NCI-H748 treated with DMSO at 0.1 percent for 48 hours (cell line): Measurements from ENCODE around the gene ZBTB16.
A peak's percentile ranks its signal among the peaks of the same experiment; 100 is the strongest.

ENCODE experiments used
- DNase-seq: peaks from one replicate; lab custom pipeline; 2025; lab: John Stamatoyannopoulos, UW

The ZBTB16 gene

GRCh38 chr11:114260483-114260882 is 201.0 kb downstream of the ZBTB16 start:
- DNase-seq, result no peak

DNA sequence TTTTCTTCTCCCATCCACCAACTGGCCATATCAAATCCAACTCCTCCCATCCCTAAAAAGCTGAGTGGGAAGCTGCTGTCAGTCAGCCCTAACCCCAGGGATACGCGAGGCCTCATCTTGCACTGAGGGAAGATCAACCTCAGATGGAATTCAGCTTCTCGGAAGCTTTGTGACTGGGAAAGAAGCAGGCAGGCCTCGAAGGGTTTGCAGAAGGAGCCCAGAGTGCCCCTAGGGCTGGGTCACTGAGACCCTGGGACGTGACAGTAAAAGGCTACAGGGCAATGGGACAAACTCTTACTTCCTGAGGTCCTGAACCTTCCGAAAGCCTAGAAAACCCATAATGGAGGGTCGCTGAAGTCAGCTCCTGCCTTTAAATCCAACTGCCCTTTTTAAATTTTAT is 202.3 kb downstream of the ZBTB16 start:
- no peak for DNase-seq

- peak; percentile 54 for DNase-seq
Measured at GRCh38 chr11:114262681-114263512, 203.4 kb downstream of the ZBTB16 start.

DNA sequence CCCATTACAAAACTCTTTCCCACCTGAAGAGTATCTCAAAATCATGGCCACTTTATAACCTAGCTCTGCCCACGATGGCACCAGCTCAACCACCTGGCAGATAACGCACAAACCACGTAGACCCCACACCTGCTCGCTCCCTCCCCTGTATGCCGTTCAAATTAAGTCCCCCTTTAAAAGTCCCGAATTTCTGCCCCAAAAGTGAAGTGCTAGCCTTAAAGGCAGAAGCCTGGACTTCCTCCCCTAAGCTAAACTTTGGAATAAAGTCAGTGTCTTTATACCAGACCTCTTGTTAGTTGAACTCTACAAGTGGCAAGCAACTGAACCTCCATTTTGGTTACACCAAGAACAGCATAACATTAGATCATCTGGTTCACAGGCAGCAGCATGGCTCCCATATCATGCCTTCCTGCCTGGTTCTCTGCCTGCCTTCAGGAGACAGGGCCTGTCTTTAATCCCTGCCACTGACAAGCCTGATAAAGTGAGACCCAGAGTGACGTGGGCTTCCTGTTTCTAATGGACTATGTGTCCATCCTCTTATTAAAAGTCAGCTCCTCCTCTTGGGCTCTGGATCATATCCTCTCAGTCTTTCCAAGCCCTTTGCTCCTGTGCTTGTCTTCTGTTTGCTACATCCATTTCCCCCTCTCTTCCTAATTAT is 204.1 kb downstream of the ZBTB16 start:
- DNase-seq, result no peak

DNA sequence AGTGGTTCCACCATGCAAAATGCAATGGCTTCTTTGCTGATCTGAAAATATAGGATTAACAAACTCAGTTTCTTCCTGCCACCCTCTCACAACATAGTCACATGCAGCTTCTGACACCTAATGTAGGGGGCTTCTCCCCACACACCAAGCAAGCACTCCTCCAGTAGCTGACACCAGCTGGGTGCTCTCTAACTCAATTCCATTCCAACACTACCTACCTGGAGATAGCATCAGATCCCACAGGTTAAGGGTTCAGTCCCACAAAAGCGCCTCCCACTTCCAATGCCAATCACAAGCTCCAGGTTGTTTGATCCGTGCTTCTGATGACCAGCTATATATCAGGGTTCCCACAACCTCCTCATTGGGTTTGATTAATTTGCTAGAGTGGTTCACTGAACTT is 204.9 kb downstream of the ZBTB16 start:
- no peak for DNase-seq

DNA sequence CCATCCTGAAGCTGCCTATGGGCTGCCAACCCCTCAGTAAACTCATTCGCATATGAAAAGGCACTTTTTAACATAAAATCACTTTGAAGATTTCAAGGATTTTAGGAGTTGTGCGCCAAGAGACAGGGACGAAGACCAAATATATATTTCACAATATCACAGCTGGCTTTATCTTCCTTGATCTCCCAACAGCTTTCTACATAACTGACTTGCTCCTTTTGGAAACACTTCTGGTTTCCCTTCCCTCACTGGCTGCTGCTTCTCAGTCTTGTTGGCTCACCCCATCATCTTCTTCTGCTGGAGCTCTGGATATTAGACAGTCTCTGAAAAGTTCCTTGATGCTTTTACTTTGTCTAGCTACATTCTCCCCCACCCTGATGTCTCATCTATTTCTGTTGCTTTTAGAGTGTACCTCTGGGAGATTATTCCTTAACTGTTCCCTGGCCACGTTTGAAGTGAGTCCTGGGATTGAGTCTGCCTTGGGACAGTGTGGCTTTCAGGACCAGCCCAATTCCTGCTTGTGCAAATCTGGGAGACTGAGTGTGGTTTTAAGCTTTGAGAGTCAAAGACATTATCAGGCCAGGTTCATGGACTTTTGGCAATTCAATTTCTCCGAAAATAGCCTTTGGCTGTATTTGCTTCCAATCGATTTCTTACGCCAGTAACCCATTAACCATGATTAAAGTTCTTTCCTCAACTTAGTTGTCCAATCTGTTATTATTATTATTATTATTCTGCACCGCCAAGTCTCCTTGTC is 205.8 kb downstream of the ZBTB16 start:
- no peak for DNase-seq

DNA sequence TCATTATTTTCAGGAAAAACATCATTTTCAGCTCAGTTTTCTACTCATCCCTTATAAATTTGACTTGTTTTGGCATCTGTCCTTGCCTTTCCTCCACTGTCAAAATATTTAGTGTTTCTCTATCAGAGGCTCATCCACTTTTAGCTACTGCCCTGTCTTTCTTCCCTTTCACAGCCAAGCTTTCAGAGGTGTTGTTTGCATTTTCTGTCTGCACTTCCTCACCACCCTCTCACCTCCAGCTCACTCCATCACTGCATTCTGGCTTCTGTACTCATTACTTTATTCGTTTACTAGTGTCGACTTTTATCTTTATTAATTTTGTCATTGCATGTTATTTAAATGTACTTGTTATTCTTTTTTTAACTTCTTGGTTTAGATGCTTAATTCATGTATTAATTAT is 210.0 kb downstream of the ZBTB16 start:
- no peak for DNase-seq

GRCh38 chr11:114270531-114271270 is 211.2 kb downstream of the ZBTB16 start:
- DNase-seq, result no peak

DNA sequence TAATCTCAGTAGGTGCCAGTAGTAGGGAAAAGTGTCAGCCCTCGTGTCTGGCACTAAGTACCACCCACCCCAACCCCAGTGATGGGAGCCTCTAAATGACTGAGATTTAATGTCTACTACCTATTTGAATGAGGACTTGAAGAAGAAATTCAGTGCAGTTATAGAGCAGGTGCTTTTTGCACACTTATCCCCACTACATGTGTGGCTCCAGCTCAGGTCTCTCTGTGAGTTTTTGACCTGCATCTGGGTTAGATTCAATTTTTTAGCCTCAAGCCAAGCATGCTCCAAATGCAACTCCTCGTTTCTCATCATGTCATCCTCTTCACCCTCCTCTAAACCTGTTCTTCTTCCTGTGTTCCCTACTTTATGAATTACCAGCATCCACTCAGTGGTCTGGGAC is 211.8 kb downstream of the ZBTB16 start:
- DNase-seq, result no peak

DNA sequence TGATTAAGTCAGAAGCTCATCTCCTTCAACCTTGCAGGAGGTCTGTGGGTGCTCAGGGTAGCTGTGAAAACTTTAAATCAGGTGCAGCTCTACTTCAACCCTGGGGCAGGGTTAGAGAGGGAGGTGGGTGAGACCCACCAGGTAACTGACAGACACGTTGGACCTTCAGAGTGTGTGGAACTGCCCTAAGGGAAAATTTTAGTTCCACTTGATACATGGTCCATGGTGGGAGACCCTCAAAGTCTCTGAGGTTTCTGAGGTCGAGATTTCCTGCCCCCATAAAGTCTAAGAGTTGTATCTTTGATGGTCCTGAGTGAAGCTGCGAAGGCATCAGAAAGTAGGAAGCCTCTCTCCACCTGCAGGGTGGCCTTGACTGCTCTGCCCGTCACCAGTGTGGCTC is 212.8 kb downstream of the ZBTB16 start:
- DNase-seq, result no peak

- DNase-seq, result no peak
Measured at GRCh38 chr11:114273071-114273470, 213.6 kb downstream of the ZBTB16 start.

- no peak for DNase-seq
Measured at GRCh38 chr11:114273890-114274635, 214.6 kb downstream of the ZBTB16 start.

- no peak for DNase-seq
Measured at GRCh38 chr11:114274637-114275036, 215.1 kb downstream of the ZBTB16 start.

DNA sequence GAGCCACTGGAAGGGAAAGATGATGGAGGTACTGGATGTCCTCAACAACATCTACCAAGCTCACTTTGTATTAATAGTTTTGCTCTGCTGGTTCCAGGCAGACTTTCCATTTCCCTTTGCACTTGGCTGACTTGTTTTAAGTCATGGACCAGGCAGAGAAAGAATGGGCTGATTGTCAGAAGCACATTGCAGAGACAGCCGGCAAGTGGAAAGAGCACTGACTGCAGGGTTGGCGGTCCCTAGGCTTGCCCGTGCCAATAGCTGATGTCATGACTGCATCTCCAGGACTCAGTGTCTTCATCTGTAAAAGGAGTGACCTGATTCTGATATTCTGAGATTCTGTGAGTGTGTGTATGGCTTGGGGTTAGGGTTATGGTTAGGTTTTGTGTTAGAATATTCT is 215.8 kb downstream of the ZBTB16 start:
- DNase-seq, result no peak

DNA sequence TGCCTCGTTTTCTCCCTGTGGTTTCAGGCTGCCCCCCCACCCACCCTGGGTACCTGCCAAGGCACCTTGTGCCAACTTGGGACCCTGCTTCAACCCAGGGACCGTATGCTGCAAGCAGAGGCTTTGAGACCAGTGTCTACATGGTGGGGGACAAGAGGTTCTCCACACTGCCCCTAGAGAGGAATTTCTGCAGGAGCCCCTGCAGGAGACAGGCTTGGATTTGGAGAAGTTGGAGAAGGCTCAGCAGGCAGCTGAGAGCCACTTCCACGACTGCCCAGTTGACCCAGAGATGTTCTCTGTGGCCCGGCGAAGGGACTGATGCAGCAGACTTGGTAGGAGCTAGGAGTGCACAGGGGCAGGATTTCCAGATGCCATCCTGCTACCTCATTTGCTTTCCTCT is 216.6 kb downstream of the ZBTB16 start:
- DNase-seq, result no peak

- DNase-seq, result no peak
Measured at GRCh38 chr11:114277637-114278341, 218.3 kb downstream of the ZBTB16 start.

DNA sequence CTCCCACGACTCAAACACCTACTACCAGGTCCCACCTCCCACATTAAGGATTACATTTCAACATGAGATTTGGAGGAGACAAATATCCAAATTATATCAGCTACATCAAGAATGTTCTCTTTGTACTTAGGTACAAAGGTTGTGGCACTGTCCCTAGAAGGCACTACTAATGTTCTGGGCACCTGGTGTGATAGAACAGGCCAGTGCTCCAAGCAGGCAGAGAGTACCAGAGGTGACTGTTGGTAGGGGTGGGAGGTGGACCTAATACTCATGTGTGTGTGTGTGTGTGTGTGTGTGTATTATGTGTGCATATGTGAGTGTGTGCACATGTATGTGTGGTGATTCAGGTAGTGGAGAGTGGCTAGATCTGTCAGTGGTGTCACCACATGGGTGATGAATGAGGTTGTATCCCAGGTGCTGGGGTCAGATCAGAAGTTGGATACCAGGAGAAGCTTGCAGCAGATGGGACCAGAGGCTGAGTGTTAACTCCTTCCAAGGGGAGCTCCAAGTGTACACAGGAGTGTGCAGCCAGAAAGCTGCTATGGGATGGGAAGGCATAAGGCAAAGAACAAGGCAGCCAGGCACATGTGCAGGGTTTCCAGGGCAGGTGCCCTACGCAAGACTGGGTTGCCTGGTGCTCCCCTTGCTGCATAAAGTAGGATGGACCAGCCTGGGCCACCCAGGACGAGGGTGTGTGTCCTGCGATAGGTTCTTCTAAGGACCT is 219.0 kb downstream of the ZBTB16 start:
- DNase-seq, result no peak

GRCh38 chr11:114279792-114280546 is 220.5 kb downstream of the ZBTB16 start:
- DNase-seq, result no peak

- peak; percentile 24 for DNase-seq
Measured at GRCh38 chr11:114280696-114281095, 221.2 kb downstream of the ZBTB16 start.
